ENCODE measurements around the gene ZDHHC8.

The ZDHHC8 gene

GRCh38 chr22:20114506-20115475 is 16.8 kb upstream of the ZDHHC8 start:
- no peak for DNase-seq (ENCODE audit: low spot score)

DNA sequence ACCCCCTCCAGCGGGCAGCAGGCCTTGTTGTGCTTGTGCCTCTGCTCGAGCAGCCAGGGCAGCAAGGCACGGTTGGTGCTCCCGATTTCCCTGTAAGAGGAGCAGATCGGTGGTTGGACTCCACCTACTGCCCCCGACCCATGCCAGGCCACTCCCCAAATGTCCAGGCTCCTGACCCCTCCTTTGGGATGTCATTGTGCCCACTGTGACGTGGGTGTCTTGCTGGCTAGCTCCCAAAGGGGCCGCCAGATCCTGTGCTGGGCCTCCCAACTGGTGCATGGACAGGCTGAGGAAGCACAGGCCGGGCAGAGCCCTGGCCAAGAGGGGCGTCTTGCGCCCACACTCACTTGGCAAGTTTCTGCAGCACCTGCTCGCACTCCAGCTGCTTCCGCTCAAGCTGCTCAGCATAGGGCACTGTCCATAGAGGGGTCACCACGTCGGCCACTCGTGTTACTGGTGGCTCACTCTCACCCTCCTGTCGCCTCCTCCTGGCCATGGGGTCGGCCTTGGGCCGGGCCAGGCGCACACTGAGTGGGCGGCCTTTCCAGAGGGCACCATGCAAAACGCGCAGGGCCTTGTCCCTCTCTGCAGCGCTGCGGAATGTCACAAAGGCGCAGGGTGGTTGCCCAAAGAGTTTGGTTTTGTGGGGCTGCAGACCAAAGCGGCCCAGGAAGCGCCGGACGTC is 15.8 kb upstream of the ZDHHC8 start, which contains the start of gene RANBP1:
Gene RANBP1 (plus strand): TSS at position 414 of the 685 bp plus-strand sequence. CDS start 81 bp downstream, at position 495.
- DNase-seq (ENCODE audit: low spot score): no peak

GRCh38 chr22:20116376-20116950 is 15.1 kb upstream of the ZDHHC8 start:
- no peak for DNase-seq (ENCODE audit: low spot score)

DNA sequence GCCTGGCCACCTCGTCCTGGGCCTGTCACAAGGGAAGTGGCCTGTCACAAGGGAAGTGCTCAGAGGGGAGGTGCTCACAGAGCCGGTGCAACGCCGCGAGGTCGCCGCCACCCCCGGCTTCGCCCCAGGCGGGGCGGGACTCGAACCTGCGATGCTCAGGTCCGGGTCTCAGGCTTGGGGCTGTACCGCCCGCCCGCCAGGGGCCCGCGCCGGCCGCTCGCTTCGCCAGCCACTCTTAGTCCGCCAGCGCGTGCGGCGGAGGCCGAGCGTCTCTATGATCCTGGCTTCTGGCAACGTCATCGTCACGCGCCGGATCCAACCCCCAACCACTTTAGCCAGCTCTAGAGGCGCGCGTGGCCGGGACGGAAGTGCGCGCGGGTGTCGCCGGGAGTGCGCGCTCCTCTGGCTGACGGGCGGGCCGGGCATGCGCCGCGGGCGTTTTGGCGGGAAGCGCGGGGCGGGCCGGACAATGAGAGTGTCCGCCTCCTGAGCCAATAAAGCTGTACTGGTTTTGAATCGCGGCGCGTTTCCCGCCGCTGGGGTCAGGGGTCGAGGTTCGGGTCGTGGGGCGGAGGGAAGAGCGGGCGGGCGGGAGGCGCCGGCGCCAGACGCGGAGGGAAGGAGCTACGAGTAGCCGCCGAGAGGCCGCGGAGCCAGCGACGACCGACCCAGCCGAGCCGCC is 14.5 kb upstream of the ZDHHC8 start, which contains the start of gene TRMT2A:
Gene TRMT2A (minus strand): TSS at position 276 of the 682 bp plus-strand sequence. CDS start 320 bp downstream, outside the sequence.
- peak; percentile 98 for DNase-seq (ENCODE audit: low spot score)

- peak; percentile 47 for DNase-seq (ENCODE audit: low spot score)
Measured at GRCh38 chr22:20117633-20118299, 13.8 kb upstream of the ZDHHC8 start.

DNA sequence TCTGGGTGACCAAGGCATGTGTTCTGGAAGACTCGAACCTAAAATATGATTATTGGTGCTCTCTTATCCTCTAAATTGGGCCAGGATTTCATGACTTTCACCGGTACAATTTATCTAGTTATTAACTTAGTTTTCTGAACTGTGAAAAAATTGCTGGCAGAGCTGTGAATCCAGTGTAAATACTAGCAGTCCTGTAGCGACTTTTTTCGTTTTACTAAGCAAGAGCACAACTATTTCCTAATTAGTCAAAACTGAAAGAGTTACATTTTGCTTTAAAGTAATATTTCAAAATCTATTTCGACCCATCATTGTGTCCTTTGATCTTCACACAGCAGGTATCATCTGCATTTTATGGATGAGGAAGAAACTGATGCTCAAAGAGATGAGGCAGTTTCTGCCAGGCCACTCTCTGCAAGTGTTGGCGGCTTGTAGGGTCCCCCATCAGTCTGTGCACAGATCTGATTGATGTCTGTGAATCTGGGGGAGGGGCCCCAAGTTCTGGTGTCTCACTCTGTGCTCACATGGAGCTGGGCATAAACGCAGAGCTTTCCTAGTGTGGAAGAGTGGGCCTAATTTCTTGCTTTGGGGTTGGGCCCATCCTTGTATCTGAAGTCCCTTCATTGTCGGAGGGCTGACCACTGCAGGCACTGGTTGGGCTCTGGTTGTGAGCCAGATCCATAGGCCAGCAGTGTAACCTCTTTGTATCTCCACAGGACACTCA is 13.1 kb upstream of the ZDHHC8 start:
- no peak for DNase-seq (ENCODE audit: low spot score)

GRCh38 chr22:20121856-20122415 is 9.7 kb upstream of the ZDHHC8 start:
- DNase-seq (ENCODE audit: low spot score): no peak

GRCh38 chr22:20123366-20124082 is 8.1 kb upstream of the ZDHHC8 start:
- DNase-seq (ENCODE audit: low spot score): no peak

- no peak for DNase-seq (ENCODE audit: low spot score)
Measured at GRCh38 chr22:20124083-20124787, 7.4 kb upstream of the ZDHHC8 start.

- DNase-seq (ENCODE audit: low spot score): no peak
Measured at GRCh38 chr22:20125201-20126174, 6.1 kb upstream of the ZDHHC8 start.

GRCh38 chr22:20126284-20127029 is 5.1 kb upstream of the ZDHHC8 start:
- peak; percentile 43 for DNase-seq (ENCODE audit: low spot score)

DNA sequence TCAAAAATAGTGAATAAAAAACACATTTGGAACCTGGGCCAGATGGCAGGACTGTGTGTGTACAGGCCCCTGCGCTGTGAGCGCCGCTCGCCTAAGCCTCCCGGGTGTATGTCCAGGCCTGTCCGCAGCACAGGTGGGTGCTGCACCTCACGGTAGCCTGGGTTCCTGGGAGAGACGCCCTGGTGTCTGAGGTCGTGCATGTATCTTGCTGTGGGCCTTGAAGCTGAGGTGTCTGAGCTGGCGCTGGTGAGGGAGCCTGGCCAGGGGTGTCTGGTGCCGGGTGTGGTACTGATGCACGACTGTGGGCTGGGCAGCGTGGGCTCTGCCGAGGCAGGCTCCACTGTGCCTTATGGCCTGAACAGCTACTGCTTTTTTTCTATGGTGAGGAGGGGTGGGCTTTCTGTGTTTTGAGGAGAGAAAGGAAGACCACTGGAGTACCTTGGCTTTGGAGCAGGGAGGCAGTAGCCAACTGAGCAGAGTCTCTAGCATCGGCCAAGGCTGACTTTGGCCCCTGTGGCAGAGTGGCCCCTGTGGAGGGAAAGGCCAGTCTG is 4.2 kb upstream of the ZDHHC8 start:
- DNase-seq (ENCODE audit: low spot score): no peak

DNA sequence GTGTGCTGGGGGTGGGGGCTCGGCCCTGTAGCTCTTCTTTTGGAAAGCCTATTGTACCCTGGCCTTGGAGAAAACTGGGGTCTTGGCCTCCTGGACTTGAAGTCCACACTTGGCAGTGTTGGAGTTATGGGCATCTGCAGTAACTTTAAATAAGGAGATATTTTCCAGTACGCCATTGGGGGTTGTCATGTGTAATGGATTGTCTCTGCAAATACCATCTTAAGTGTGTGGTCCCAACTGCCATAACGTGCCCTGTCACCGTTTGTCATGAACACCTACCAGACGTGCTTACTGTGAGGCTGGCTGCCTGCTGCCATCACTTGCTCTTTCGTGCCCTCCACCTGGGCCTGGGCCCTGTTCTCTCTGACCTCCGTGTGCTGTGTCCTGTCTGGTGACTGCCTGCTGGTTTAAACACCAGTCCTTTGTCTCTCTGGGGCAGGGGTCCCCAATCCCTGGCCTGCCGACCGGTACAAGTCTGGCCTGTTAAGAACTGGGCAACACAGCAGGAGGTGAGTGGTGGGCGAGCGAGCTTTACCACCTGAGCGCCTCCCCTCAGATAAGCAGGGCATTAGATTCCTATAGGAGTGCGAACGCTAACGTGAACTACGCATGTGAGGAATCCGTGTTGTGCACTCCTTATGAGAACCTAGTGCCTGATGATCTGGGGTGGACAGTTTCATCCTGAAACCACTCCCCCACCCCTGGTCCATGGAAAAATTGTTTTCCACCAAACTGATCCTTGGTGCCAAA is 3.6 kb upstream of the ZDHHC8 start:
- DNase-seq (ENCODE audit: low spot score): no peak

- no peak for DNase-seq (ENCODE audit: low spot score)
Measured at GRCh38 chr22:20128619-20128901, 3.0 kb upstream of the ZDHHC8 start.

DNA sequence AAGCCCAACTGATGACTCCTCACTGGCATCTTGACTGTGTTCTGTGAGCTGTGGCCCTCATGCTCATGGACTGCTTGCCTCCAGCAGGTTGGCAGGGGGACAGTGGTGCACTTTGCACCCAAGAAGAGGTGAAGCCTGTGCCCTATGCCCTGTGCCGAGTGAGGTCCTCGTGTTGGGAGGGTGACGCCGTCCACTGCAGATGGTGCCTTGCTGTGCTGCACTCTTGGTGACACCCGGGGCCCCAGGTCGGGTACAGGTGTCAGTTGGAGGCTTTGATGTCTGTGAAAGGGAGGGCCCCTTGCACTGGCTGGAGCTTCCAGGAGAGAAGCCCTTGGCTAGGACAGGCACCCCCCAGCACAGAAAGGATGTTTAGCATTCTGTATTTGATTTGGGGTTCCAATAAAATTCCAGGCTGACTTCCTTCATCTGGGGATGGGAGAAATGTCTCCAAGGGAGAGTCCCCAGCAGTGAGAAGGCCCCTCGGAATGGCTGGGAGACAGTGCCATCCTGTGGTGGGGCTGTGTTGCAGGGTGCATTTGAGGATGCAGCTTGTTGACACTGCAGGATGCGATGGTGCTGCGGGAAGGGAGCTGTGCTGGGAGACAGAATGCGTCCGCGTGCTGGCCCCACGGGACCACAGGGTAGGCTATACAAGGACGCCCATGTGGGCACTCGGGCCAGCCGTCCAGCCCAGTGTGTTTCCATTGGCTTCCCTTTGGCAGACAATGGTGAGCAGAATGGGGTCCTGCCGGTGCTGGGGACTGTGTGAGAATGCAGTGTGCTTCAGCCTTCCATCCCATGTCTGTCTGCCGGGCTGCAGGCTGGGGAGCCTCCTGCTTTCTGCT is 2.5 kb upstream of the ZDHHC8 start:
- DNase-seq (ENCODE audit: low spot score): peak; percentile 67

DNA sequence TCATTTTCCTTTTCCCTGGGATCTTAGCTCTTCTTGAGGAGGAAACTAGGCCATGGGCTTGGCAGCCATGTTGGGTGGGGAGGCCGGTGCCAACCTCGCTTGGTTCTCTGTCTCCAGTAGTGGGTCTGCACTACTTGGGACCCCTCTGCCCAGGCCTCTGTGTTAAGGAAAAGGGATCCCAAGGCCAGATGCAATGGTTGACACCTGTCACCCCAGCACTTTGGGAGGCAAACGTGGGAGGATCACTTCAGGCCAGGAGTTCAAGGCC is 1.9 kb upstream of the ZDHHC8 start:
- no peak for DNase-seq (ENCODE audit: low spot score)

Data from NAMALWA (cell line).